GDM1 (cell line): ENCODE data around the gene MYOCD.

Experiments used
- DNase-seq: peaks from one replicate; lab custom pipeline; 2025; lab: John Stamatoyannopoulos, UW

MYOCD gene

DNA sequence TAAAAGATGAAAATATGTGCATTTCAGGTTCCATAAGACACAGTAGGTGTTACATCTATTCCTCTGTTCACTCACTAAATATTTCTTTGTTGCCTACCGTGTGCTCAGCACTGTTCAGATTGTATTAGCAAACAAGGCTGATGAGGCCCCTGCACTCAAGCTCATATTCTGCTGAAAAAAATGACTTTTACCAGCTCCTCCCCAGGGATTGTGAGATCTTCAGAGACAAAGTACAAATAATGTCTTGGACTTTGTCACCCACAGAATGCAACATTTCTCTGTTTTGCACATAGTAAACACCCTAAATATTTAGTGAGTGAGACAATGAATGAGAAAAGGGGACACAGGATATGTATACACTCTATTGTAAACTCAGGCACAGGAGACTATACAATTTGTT is 21.9 kb upstream of the MYOCD start:
- DNase-seq = no peak

DNA sequence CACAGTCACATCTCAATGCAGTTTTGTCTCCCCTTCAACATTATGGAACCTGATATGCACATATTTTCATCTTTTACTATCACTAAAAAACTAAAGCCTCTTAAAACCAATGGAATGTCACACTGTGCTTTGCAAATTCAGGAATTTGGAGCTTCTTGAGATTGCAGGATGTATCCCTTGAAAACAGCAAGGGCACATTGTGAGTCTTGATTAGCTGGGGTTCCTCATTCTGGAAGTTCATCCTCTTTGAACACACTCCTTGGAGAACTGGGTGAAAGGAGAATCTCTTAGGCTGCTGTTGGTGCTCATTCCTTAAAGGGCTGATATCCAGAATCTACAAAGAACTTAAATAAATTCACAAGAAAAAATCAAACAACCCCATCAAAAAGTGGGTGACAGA is 21.1 kb upstream of the MYOCD start:
- DNase-seq = no peak

DNA sequence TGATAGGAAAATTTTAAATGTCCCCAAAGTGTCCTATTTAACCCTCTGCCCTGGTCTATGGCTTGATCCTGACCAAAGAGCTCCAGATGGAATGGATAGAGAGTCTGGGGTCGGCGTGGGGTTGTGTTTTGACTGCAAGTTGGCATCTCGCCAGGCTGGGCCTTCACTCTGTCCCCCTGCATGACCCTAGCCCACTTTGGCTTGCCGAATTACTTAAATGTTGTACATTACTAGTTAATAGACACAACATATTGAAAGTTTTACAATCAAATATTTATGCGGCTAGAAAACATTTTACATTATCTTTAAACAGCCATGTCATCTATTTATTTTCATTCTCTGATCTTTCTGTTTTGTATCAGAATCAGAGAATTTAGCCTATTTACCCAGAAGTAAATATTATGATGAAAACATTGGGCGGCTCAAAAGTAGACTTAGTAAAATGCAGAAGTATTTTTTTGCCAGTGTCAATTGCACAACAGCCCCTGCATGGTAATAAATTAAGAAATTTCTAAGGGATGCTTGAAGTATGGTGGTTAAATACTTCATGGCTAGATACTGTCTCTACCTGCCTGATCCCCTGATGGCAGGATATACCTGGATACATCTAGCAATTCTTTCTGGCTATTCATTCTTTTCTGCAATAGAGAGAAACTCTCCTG is 18.8 kb upstream of the MYOCD start:
- no peak for DNase-seq

DNA sequence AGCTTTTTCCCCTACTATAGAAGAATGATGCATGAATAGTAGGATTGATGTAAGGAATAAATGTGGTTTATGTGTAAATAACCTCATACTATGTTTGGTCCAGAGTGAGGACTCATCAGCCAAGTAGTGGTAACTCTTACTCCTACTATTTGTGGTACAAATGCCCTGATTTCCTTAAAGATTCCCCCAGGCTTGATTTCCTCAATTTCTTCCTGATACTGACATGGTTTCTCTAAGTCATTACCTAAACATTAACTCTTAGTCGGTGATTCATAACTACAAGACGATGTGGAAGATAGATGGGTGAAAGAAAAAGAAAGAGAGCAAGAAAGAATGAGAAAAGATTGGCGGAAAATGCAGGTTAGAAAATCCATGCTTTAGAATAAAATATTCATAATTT is 17.2 kb upstream of the MYOCD start:
- DNase-seq = no peak

DNA sequence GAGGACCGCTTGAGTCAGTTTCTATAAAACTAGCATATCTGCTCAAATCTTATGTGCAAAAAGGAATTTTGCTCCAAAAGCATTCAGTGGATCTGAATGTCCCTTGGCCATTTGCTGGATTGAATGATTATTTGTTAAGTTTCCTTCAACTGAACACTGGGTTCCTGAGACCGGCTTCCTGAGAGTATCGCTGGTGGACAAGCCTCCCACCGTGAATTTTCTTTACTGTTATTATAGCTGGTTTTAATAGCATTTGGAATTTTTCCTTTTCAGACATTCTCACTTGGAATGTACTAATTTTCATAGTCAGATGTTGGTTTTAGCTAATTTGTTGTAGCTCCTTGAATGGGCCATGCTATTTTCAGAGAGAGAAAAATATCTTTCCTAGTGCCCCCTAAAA is 9.8 kb upstream of the MYOCD start:
- no peak for DNase-seq

DNA sequence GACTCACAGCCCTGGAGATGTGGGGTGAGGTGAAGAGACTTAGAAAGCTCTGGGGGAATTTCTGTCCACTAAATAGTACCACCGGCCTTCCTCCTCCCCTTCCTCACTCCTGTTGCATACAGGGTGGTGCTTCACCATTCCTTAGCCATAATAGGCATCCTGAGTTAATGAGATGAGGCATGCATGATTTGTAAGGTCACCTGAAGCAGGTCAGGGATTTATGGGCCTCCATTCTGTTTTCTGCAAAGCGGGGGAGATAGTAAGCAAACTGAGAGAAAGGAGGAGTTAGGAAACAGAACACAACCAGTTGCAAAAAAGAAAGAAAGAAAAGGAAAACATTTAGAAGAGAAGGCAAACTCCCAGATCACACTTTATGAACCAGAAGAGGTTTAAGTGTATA is 9.3 kb upstream of the MYOCD start:
- no peak for DNase-seq

DNA sequence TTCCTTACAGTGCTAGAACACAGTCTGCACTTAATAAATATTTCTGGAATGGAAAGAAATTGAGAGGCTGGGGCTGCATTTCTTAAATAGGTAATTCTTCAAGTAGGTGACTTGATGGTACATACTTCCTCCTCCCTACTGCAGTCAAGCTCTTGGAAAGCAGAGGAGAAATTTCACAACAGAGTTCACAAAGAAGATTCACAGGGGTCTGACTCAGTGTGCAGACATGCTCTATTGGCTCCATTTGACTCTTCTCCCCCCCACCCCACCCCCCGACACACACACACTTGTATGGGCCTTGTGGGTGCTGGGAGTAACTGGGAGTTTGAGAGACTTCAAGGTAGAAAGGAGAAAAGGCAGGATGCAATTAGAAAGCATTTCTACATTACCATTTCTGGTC is 6.2 kb upstream of the MYOCD start:
- DNase-seq = no peak

DNA sequence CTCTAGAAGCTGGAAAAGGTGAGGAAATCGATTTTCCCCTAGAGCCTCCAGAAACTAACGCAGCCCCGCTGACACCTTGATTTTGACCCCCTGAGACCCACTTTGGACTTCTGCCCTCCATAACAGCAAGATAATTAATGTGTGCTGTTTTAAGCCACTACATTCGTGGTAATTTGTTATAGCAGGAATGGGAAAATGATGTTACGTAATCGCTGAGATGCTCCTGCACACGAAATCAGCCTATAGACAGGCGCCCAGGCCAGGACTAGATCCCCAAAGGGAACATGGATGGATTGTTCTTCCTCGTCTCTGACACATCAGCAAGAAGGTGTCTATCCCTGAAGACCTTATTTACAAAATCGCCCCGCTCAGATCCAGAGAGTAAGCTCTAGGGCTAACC is 1.4 kb upstream of the MYOCD start:
- DNase-seq = no peak

DNA sequence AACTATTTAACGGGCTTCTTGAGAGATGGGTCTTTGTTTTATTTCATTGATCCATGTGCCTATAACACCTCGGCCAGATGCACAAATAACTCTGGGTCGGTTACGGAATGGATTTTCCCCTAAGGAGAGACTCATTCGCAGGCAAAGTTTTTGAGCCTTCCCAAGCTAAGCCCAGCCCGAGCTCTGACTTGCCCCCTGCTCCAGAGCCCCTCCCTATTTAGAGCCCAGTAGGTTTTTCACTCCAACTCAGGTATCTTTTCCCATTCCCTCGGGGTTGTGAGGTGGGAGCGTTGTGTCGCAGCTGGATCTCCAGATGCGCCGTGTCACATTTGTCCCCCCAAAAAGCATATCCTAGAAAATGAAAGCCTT is 812 bp upstream of the MYOCD start:
- no peak for DNase-seq

DNA sequence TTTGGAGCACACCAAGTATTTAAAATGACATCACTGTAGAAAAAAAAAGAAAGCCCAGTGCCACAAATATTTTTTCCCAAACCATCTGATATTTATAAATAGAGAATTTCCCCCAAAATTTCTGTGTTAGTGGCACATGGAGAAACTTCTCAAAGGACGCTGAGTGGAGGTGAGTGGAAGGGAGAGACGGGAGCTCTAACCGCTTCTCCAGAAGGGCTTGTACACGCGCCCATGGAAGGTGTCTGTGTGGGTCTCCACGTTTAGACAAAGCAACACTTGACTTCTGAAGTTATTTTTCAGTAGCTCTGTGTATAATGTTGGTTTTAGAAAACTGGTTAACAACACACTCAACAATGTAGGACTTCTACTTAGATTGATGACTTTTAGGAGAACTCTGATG is 1.0 kb downstream of the MYOCD start:
- DNase-seq = no peak

DNA sequence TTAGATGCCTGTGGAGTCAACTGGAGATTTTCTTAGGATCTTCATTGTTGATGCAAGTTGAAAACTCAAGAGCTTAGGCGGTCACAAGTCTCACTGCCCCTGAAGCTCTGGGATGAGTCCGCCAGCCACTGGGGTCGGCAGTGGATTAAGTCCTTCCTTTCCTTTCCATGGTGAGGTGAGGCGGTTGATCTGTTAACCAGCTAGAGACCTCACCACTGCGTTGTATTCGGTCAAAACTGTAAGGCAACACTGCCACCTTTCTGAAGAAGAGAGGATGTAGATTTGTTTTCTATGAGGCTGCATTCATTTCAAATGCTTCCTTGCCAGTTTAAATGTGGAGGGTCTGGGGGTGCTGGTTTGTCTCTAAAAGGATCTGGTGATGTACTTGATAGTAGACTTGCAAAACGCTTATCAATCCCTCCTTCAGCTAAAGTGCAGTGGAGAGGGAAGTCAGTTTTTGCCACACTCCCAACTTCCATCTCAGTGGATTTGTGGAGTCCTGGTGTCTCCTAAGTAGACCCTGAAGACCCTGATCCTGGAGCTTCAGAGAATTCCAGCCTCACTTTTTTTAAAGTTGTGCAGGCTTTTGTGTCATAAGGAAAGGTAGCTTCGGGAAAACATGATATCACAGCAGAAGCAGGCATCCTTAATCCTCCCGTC is 1.7 kb downstream of the MYOCD start:
- DNase-seq = no peak

DNA sequence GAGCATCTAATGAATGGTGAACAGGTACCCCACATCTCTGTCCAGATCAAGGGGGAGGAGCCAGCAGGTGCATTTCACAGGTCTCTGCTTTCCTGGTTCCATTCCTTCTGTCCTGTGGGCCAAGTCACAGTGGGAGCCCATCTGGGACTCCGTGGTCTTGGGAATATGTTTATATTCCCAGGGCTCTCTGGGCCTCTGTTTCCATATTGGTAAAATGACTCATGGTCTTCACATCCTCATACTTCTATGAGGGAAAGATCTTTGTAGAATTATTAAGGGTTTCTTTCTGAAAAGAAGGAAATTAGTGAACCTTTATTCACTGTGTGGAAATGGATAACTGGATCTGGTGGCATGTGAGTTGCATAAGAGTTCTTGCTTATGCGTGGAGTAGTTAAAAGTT is 6.2 kb downstream of the MYOCD start:
- no peak for DNase-seq

DNA sequence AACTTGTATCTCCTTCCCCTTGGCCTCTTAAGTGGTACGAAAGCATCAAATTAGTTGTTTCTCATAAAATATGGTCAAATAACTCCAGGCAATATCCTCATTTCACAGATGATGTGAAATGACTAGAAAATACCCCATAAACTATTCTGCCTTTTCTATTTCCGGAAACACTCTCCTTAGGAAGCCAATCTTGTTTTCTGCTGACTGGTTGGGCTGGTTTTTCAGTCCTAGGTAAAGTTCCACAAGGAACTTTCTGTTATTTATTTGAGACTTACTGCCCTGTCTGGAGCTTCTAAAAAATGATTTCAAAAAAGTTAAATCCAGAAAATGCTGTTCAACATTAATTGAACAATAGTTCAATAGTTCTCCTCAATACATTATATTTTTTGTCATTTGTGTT is 7.3 kb downstream of the MYOCD start:
- DNase-seq = no peak

DNA sequence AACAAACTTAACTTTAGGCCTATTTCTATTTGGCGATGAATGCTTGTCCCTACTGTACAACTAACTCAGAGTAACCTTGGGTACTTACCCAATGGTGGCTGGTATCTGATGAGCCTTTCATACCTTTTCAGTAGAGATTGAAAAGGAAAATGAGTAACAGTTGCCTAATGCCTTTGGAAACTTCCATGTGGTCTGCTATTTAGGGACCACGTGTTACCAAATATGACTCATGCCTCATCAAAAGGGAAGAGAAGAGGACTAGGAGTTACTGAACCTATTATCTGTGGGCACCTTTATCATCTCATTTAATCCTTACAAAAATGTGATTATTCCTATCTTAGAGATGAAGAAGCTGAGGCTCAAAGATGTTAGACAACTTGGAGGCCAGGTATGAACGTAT is 8.1 kb downstream of the MYOCD start:
- no peak for DNase-seq

DNA sequence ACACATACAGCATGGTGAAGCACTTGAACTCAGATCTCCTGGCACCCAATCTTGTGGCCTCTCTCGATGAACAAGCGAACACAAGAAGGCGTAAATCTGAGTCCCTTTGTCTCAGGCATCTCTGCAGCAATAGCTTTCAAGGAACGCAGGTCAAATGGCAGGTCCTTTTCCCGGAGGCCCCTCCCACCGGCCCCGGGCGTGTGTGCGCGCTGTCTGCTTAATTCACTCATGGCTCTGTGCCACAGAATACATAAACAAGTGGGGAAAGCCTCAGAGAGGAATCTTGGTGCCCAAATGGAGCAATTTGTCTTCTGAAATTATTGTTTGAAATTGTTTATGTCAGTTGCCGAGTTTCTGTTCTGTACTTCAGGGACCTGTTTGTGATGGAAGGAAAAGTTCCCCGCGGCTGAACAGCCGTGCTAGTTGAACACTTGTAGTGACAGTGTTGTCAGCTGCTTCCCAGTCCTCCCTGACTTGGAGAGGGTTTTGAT is 14.8 kb downstream of the MYOCD start:
- no peak for DNase-seq

DNA sequence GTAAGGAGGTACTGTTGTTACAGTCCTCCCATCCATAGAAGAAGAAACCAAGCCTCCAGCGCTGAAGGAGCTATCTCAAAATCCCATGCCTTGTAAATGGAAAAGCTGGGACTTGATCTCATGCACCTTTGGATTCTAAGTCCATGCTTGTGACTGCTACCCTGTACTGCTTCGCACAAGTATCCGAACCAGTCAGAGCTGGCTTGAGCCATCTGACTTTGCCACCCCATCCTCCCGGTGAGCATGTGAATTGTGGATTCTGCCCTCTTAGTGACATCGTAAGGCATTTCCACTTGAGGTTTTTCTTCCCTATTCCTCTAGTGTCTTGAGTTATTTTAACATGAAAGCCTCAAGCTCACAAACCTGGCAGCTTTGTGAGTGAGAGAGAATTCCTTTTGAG is 15.3 kb downstream of the MYOCD start:
- DNase-seq = no peak

DNA sequence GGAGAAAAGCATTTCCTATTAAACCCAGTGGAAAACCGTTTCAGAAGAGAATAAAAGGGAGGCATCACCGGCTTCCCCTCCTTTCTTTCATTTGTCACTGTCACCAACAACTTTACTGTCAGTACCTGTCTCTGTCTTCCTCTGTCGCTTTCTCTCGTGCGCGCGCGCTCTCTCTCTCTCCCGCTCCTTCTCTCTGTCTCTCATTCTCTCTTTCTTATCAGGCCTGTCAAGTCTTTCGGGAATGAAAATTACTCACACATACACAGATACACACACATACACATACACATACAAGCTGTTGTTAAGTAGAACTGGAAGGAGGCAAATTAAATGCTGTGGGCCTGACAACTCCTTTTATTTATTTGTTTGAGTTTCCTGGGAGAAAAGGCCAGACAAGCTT is 17.6 kb downstream of the MYOCD start:
- DNase-seq = no peak

DNA sequence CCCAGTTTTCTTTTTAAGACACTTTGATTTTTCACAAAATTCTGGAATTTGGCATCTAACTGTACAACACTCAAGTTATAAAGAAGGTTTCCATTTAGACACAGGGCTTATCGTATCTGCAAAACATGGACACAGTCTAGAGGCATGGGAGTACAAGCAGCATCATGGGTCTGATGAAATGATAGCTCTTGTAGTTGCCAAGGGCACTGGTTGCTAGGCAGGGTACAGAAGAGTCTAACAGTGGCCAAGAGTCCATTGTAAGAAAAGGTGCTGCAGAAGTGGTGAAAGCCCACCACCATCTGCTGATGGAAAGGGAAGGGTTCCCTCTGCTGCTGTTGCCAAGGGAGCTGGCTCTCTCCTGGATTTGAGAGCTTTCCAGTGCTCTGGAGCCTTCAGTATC is 20.8 kb downstream of the MYOCD start:
- no peak for DNase-seq

DNA sequence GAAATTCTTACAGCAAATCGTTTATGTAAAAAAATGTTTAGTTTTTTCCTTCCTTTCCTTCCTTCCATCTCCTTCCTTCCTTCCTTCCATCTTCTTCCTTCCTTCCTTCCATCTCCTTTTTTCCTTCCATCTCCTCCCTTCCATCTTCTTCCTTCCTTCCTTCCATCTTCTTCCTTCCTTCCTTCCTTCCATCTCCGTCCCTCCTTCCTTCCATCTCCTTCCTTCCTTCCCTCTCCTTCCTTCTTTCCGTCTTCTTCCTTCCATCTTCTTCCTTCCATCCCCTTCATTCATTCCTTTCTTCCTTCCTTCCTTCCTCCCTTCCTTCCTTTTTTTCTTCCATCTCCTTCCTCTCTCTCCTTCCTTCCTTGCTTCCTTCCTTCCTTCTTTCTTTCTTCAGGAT is 22.7 kb downstream of the MYOCD start:
- DNase-seq = no peak

DNA sequence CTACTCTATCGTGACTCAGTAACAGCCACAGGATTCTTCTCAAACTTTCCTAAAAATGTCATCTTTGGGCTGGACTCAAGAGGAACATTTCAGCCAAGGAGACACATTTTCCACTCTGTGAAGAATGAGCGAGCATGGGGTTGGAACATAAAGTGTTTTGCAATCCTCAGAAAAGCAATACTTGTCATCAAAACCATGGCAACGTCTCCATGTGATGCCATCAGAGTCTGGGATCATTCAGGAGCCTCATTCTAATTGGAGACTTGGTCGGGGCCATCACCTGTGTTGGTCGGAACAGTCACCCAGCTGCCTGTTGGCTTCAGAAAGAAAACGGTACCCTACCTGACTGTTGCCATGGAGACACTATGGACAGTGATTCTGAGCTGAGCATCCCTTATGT is 25.5 kb downstream of the MYOCD start:
- DNase-seq = no peak

DNA sequence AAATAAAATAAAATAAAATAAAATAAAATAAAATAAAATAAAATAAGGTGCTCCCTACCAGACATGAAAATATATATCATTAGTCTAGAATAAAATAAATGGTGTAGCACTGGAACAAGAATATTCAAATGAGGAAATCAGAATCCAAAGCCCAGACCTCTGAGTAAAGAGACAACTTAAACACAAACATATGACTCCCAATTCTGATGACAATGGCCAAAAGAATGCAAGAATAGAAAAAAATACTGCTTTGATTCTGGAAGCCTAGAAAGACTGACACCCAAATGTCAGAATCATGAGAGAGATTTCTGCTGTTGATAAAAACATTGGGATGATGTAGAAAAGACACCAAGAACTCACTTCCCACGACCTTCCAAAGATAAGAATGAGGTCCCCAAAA is 27.9 kb downstream of the MYOCD start:
- DNase-seq = no peak

DNA sequence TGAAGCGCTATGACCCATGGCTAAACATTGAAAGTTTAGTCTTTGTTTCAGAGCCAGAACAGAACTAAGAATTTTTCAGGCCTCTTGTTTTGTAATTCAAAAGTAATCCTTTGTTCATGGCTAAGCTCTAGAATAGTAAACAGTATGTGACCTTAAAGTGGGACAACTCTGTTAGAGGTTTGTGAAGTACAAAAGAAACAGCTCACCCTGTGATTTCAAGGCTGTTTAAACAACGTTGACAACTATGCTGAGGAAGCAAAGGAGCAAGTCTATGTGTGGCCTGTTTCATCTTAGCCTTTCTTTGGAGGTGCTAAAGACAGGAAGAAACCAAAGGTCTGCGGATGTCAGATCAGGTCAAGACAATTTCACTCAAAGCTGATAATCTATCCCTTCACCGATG is 40.4 kb downstream of the MYOCD start:
- DNase-seq = no peak

DNA sequence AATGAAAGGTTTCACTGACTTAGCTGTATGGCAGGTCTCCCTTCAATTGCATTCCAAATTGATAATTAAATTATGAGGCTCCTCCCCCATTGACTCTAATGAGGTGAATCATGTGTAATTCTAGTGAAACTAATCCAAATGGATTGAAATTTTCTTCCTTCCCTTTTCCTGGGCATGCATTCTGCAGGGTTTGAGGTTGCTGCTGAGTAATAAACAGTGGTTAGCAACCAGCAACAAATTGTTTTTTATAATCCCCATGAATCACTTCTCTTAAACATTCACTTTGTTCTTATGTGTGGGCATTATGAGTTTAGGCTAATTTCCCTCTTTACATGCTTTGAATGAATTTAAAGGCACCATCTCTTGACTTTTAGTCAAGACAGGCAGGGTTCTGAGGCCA is 43.4 kb downstream of the MYOCD start:
- no peak for DNase-seq

DNA sequence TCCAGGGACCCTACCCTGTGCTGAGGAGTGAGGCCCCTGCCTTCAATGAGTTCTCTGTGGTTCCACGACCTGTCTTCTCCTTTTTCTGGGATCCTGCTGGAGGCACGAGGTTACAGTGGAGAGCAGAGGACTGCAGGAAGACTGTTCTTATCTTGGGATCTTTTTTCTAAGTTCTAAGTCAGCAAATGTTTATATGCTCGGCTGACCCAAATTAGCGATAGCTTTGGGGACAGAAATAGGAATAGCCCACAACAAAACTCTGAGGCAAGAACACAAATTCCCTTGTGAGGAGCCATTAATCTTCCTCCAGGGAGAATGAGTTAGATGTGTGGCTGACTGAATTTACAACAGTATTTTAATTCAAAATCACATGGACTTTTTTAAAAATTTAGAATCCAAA is 46.7 kb downstream of the MYOCD start:
- DNase-seq = no peak
